Lower leg skin (tissue), 3 donors: ENCODE data around the gene TPBGL.

Experiments
- CTCF ChIP-seq, 3 donors: fragments of 450-650 bp; IDR thresholded peaks; one replicate each; pipeline ENCODE4 v1.5.1; 2016; ENCODE audit warnings: antibody characterized with exemption in 3 of 3, mild to moderate bottlenecking in 3 of 3, moderate library complexity in 2 of 3
- POLR2A ChIP-seq, 2 donors: fragments of 450-650 bp; IDR thresholded peaks; one replicate each; pipeline ENCODE4 v1.6.1; 2016 to 2017; ENCODE audit warnings: antibody characterized with exemption in 2 of 2, mild to moderate bottlenecking in 1 of 2, moderate library complexity in 1 of 2

GRCh38 chr11:75196426-75196825 is 44.1 kb upstream of the TPBGL start:
- TF ChIP-seq POLR2A (IDR thresholded peaks at IDR 0.05) (no peak), CTCF (IDR thresholded peaks at IDR 0.05) (no peak)
